NAMALWA (cell line): ENCODE results near the gene BOD1L1.

Experiments used
- DNase-seq: peaks from one replicate; pipeline ENCODE4 v3.0.0-alpha.2; 2015; ENCODE audit warnings: low spot score

BOD1L1 gene

GRCh38 chr4:13539047-13539618 is 88.4 kb downstream of the BOD1L1 start:
- no peak for DNase-seq

GRCh38 chr4:13538427-13538973 is 89.0 kb downstream of the BOD1L1 start:
- DNase-seq: no peak

DNA sequence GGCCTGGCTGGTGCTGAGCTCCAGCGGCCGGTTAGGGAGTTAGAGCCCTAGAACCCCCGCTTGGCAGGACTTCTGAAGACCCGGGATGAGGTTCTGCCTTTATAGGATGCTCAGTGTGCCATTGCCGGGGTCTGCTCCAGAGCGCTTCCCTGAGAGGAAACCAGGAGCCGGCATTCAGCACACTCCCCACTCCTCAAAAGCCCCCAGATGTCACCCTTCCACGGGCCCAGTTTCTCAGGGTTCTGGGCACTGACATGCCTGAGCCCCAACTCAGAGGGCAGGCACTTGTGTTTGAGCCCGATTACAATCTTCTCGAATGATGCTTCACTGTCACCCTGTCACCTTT is 89.7 kb downstream of the BOD1L1 start:
- no peak for DNase-seq

DNA sequence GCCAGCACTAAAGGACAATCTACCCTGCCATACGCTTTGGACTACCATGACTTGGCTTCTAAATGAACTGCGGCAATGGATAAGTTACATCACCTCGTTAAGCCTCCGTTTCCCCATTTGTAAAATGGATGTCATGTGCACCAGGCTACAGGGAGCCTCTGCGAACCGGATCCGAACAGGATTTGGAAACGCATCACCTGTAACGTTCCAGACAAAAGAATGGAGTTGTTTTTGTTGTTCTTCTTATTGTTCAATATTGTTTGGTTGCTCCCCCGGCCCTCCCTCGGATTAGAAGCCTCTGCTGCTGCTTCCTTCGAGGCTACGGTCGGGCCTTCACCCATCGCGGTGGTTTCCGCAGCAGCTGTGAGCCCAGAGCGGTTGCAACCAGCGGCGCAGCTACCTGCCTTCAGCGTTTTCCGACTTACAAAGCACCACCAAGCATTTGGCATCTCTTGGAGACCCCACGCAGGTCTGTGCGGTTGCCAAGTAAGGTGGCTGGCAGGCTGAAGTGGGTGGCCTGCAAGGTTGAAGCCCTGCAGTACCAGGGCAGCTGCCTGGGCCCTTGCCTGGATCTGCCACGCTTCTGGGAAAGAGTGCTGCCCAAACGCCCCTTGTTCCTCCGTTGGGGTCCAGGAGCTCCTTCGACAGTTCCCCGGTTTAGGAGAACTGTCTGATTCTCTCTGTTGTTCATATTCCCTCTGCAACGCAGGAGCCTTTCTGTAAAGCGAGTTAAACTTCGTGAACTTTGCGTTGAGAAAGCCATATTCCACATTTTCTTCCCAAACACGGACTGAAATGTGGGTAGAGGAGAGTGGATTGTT is 90.3 kb downstream of the BOD1L1 start:
- no peak for DNase-seq

GRCh38 chr4:13536607-13537006 is 90.9 kb downstream of the BOD1L1 start:
- no peak for DNase-seq

- no peak for DNase-seq
Observed at GRCh38 chr4:13535708-13536361, 91.7 kb downstream of the BOD1L1 start.

DNA sequence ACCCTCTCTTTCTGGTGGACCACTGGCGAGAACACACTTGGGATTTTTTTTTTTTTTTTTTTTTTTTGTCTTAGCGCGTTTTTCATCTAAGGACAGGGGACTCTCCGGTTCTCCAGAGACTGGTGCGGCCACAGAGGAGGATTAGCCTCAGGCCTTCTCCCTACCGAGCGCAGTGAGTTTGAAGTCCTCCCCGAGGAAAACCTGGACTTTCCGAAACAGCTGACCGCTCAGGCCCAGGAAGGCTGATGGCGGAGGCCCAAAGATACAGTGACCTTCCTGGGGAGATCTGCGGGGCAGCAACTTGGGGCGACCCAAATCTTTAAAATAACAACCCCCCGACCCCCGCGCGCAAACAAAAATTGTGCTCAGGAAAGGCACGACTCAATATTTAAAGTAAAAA is 92.4 kb downstream of the BOD1L1 start:
- no peak for DNase-seq

- no peak for DNase-seq
Observed at GRCh38 chr4:13534344-13535063, 93.0 kb downstream of the BOD1L1 start.

DNA sequence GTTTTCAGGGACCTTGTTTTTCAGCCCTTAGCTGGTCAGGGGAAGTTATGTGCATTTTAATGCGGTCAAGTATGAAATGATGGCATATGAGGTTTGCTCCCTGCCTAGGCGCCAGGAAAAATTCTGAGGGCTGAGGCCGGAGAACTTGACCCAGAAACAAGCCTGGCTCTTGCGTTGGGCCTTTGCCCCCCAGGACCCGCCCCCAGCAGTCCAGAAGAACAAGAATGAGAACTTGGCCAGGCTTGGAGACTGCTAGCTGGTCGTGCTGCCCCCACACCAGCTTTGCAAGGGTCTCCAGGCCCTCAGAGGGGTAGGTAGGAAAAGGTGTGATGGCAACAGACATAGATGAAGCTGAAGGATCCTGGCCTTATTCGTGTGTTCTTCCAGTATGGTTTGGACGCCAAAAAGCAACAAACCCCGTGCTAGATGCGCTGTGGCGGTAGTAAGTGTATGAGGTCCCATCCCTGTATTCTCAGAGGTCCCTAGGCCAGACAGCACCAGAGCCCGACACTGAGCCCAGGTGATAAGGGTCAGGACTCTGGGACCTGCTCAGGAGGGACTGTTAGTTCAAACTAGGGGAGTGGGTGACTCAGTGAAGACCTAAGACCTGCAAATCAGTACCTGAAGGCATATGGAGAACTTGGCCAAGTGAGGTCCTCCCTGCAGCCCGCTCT is 93.7 kb downstream of the BOD1L1 start:
- no peak for DNase-seq

DNA sequence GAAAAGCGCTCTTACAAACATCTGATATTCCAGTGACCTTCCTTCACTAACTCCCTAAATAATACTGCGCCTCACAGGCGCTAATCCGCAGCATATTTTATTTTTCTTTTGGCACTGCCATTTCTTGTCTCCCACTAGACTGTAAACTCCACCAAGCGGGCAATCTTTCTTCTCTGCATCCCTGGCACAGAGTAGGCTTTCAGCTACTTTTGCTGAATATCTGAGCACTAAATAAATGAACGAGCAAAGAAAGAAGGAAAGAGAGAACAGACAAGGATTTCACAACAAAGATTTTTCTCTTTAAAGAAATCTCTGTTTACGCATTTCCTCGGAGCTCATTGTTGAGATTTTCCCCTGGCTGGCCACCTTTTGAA is 95.9 kb downstream of the BOD1L1 start:
- DNase-seq: no peak

- DNase-seq: no peak
Observed at GRCh38 chr4:13530823-13531624, 96.5 kb downstream of the BOD1L1 start.

GRCh38 chr4:13529128-13529919 is 98.2 kb downstream of the BOD1L1 start:
- no peak for DNase-seq

- no peak for DNase-seq
Observed at GRCh38 chr4:13528821-13529127, 98.8 kb downstream of the BOD1L1 start.

GRCh38 chr4:13527981-13528820 is 99.3 kb downstream of the BOD1L1 start:
- peak; percentile 39 for DNase-seq

- DNase-seq: no peak
Observed at GRCh38 chr4:13527192-13527980, 100.1 kb downstream of the BOD1L1 start.

GRCh38 chr4:13526658-13527057 is 100.9 kb downstream of the BOD1L1 start:
- DNase-seq: no peak

DNA sequence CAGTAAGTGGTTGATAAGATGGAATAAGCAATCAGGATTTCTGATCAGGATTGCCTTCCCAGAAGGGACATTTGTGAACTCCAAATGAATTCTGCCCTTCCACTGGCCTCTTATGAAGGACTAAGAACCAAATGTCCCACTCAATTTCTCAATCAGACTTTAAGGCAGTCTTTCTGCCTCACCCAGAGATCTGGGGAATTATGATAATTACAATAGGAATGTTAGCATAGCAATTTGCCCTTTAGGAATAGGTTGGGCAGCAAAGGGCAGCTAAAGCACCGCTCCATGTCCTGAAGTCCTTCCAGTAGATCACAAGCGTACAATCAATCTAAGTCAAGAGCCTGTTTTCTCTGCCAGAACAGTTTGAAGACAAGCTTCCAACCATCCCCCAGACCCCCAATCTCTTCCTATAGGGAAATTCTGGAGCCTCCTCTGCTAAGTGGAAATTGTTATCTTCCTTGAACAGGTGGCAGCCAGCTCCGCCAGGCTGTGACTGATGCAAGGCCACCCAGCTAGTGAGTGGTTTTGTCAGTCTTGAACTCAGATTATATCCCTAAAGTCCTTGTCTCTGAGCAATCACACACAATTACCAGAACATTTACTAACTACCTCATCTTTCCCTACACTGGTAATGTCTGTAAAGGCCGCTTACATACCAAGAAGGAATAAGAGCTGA is 101.8 kb downstream of the BOD1L1 start:
- no peak for DNase-seq
